Measurements from ENCODE around the gene RCAN2. TPM values are rescaled to one million over a fixed set of nuclear protein-coding genes. Genes with fewer than 3 reads are reported as not detected.

RCAN2 gene
- total and polyA plus RNA-seq, 9 of the 15 experiments (the other 6 are each of a cell fraction or from before 2014, with no cell fraction given) = 0.04 TPM; not detected in 8

- no peak for TF ChIP-seq ZNF518B (CRISPR knock-in tag; IDR thresholded peaks at IDR 0.05)
- no peak for TF ChIP-seq HNRNPUL1 (IDR thresholded peaks at IDR 0.05; ENCODE audit: low read length)
- no peak for TF ChIP-seq FOXP1 (CRISPR knock-in tag; IDR thresholded peaks at IDR 0.05)
- TF ChIP-seq TRIM28 (IDR thresholded peaks at IDR 0.05) = no peak
- TF ChIP-seq ZNF408 (CRISPR knock-in tag; IDR thresholded peaks at IDR 0.05; ENCODE audit: low read depth) = no peak
- TF ChIP-seq IRF2 (CRISPR knock-in tag; IDR thresholded peaks at IDR 0.05) = no peak
- no peak for TF ChIP-seq HDAC8 (tag; IDR thresholded peaks at IDR 0.05)
- TF ChIP-seq ATF1 (CRISPR knock-in tag; IDR thresholded peaks at IDR 0.05) = no peak
- no peak for TF ChIP-seq ATF1 (tag; IDR thresholded peaks at IDR 0.05)
Measured at GRCh38 chr6:46287043-46287442, 204.2 kb downstream of the RCAN2 start (continued).

GRCh38 chr6:46284475-46284874 lies 206.8 kb downstream of the RCAN2 start:
- H3K9me1 ChIP-seq (ENCODE audit: control insufficient read depth, insufficient read depth, low read length) = no peaks in the 10 kb centered on the region
- no peaks in the 10 kb centered on the region for H3K79me2 ChIP-seq (ENCODE audit: control insufficient read depth, insufficient read depth, low read length)
- intact Hi-C loops (cut with micrococcal nuclease) = no loop called here
- WGBS (ENCODE audit: insufficient coverage, low coverage, missing lambda C conversion rate) = 0% methylated on average over 2 of the region's 2 CpGs
- no peak overlapping the region for H3K4me2 ChIP-seq (ENCODE audit: insufficient read depth, low read length)
- no TSS peak for BruUV-seq (replicated peaks)
- no peaks in the 10 kb centered on the region for H3K4me1 ChIP-seq (replicated peaks in 1 of 2; ENCODE audit: control insufficient read depth in 2 of 2, insufficient read depth in 2 of 2, low read length in 2 of 2)
- no peak overlapping the region for H3K27ac ChIP-seq (ENCODE audit: extremely low read depth, low read depth, low read length)
- no peaks in the 10 kb centered on the region for H4K20me1 ChIP-seq (replicated peaks; ENCODE audit: control insufficient read depth, insufficient read depth, low read length)
- FAIRE-seq (no peak), ATAC-seq (no peak), DNase-seq (ENCODE audit: extremely low read depth in 1 of 4, low spot score in 3 of 4) (no peak)
- no peak overlapping the region for H3K9ac ChIP-seq (ENCODE audit: insufficient read depth in 1 of 2, low read depth in 2 of 2, low read length in 2 of 2)
- no peak overlapping the region for H2AFZ ChIP-seq (ENCODE audit: low read depth, low read length)
- H3K9me3 ChIP-seq (replicated peaks; ENCODE audit: control insufficient read depth, insufficient read depth, low read depth, low read length) = no peaks in the 10 kb centered on the region
- no peaks in the 10 kb centered on the region for H3K36me3 ChIP-seq (ENCODE audit: control insufficient read depth, insufficient read depth, low read length)
- no peak overlapping the region for H3K4me3 ChIP-seq
- in situ Hi-C loops (cut with MboI) = no loop called here
- H3K27me3 ChIP-seq (ENCODE audit: control insufficient read depth in 2 of 2, insufficient read depth in 2 of 2, low read length in 2 of 2) = no peaks in the 10 kb centered on the region
- CTCF ChIA-PET (ENCODE audit: low intra/inter-chr PET ratio) = no interaction called here
- POLR2A ChIA-PET = no interaction called here
- TF ChIP-seq SNRNP70 (optimal IDR thresholded peaks at IDR 0.05; ENCODE audit: low read depth, low read length) (no peak), NR1H2 (CRISPR knock-in tag; IDR thresholded peaks at IDR 0.05) (no peak), ZC3H8 (IDR thresholded peaks at IDR 0.05) (no peak), E2F4 (CRISPR knock-in tag; IDR thresholded peaks at IDR 0.05; ENCODE audit: low read depth) (no peak), EP400 (IDR thresholded peaks at IDR 0.05) (no peak), ZNF398 (CRISPR knock-in tag; IDR thresholded peaks at IDR 0.05) (no peak), ZNF354B (CRISPR knock-in tag; IDR thresholded peaks at IDR 0.05) (no peak), PCBP1 (IDR thresholded peaks at IDR 0.05; ENCODE audit: low read depth, low read length, poor library complexity, severe bottlenecking) (no peak), HEY1 (CRISPR knock-in tag; IDR thresholded peaks at IDR 0.05; ENCODE audit: borderline replicate concordance) (no peak)

Measured in K562 (cell line).